Peyer's patch (tissue), 4 donors: ENCODE results near the gene LAPTM5. TPM values are rescaled to one million over a fixed set of nuclear protein-coding genes. Genes with fewer than 3 reads are reported as not detected.

Source experiments
- DNase-seq, 3 donors: peaks; one replicate each; pipeline ENCODE4 v3.0.0-alpha.2; 2017 to 2019
- H3K27ac ChIP-seq, 4 donors: fragments of 200-600 bp; sonication (generic); one replicate each; pipeline ENCODE4 v1.5.1; 2016 to 2019
- H3K27me3 ChIP-seq, 2 donors: fragments of 200-600 bp; sonication (generic); one replicate each; pipeline ENCODE4 v1.5.1; 2019
- H3K36me3 ChIP-seq, 3 donors: fragments of 200-600 bp; sonication (generic); one replicate each; pipeline ENCODE4 v1.5.1; 2016 to 2019
- H3K4me1 ChIP-seq, 4 donors: fragments of 200-600 bp; sonication (generic); one replicate each; pipeline ENCODE4 v1.5.1; 2016 to 2019
- H3K4me3 ChIP-seq, 4 donors: fragments of 200-600 bp; sonication (generic); 1 replicate in 3 of 4; 2 replicates in 1 of 4; pipeline ENCODE4 v1.5.1; 2016 to 2019; ENCODE audit warnings: mild to moderate bottlenecking in 1 of 4
- H3K9me3 ChIP-seq, 4 donors: fragments of 200-600 bp; sonication (generic); one replicate each; pipeline ENCODE4 v1.5.1; 2016 to 2019; ENCODE audit warnings: mild to moderate bottlenecking in 1 of 4
- CTCF ChIP-seq, 6 experiments: fragments of 450-650 bp in 4 of 6; fragments of 200-600 bp in 2 of 6; sonication (generic) in 1 of 6; IDR thresholded peaks; one replicate each; pipeline ENCODE4 v1.5.1; 2017 to 2019; ENCODE audit warnings: antibody characterized with exemption in 6 of 6, mild to moderate bottlenecking in 3 of 6, moderate library complexity in 1 of 6
- POLR2A ChIP-seq, 2 donors: fragments of 450-650 bp; IDR thresholded peaks; one replicate each; pipeline ENCODE4 v1.5.1; 2017; ENCODE audit warnings: antibody characterized with exemption in 2 of 2, mild to moderate bottlenecking in 2 of 2, moderate library complexity in 2 of 2
- total RNA-seq, 4 donors: library from RNA; depleted of rRNA; stranded (reverse); fragments of >200 nt; gene quantifications; one replicate each; pipeline ENCODE4 v1.1.0, GENCODE V29; 2016

Gene LAPTM5
- total RNA-seq, 4 donors from 2014 or later: 10.3 to 77.6 (median 18.3) TPM

GRCh38 chr1:30716646-30717045 is 40.9 kb downstream of the LAPTM5 start:
- H3K9me3 ChIP-seq: no peaks in the 10 kb centered on the region
- TF ChIP-seq POLR2A (IDR thresholded peaks at IDR 0.05) (no peak), CTCF (IDR thresholded peaks at IDR 0.05) (no peak)
- no peak overlapping the region for H3K27ac ChIP-seq
- H3K36me3 ChIP-seq: no peaks in the 10 kb centered on the region
- no peaks in the 10 kb centered on the region for H3K27me3 ChIP-seq
- H3K4me1 ChIP-seq: peaks cover 0 to 10% (median 4%) of the 10 kb centered on the region in 4 donors
- H3K4me3 ChIP-seq: no peak overlapping the region
- no peak for DNase-seq

GRCh38 chr1:30715886-30716285 is 41.7 kb downstream of the LAPTM5 start:
- DNase-seq: no peak
- no peaks in the 10 kb centered on the region for H3K27me3 ChIP-seq
- H3K9me3 ChIP-seq: no peaks in the 10 kb centered on the region
- no peaks in the 10 kb centered on the region for H3K36me3 ChIP-seq
- no peak overlapping the region for H3K4me3 ChIP-seq
- H3K27ac ChIP-seq: no peak overlapping the region
- peaks cover 0 to 10% (median 4%) of the 10 kb centered on the region in 4 donors for H3K4me1 ChIP-seq
- TF ChIP-seq CTCF (IDR thresholded peaks at IDR 0.05): no peak
- TF ChIP-seq POLR2A (IDR thresholded peaks at IDR 0.05): no peak

GRCh38 chr1:30715216-30715615 is 42.4 kb downstream of the LAPTM5 start:
- Histone ChIP-seq H3K9me3 (no peaks in the 10 kb centered on the region), H3K27me3 (no peaks in the 10 kb centered on the region), H3K4me3 (no peak overlapping the region), H3K36me3 (no peaks in the 10 kb centered on the region), H3K4me1 (peaks cover 0 to 10% (median 4%) of the 10 kb centered on the region in 4 donors), H3K27ac (no peak overlapping the region)
- no peak for DNase-seq
- TF ChIP-seq POLR2A (IDR thresholded peaks at IDR 0.05): no peak
- peak in 4 of 6 experiments; percentile 16 to 38 (median 18) for TF ChIP-seq CTCF (IDR thresholded peaks at IDR 0.05)

- Histone ChIP-seq H3K36me3 (no peaks in the 10 kb centered on the region), H3K27ac (no peak overlapping the region), H3K9me3 (no peaks in the 10 kb centered on the region), H3K4me1 (peaks cover 0 to 10% (median 4%) of the 10 kb centered on the region in 4 donors), H3K27me3 (no peaks in the 10 kb centered on the region), H3K4me3 (no peak overlapping the region)
- DNase-seq: no peak
- TF ChIP-seq CTCF (IDR thresholded peaks at IDR 0.05): no peak
- TF ChIP-seq POLR2A (IDR thresholded peaks at IDR 0.05): no peak
Measured at GRCh38 chr1:30714536-30715090, 43.0 kb downstream of the LAPTM5 start.

GRCh38 chr1:30714025-30714424 is 43.5 kb downstream of the LAPTM5 start:
- no peak for DNase-seq
- no peak overlapping the region for H3K4me3 ChIP-seq
- no peaks in the 10 kb centered on the region for H3K9me3 ChIP-seq
- H3K27ac ChIP-seq: no peak overlapping the region
- H3K27me3 ChIP-seq: no peaks in the 10 kb centered on the region
- TF ChIP-seq POLR2A (IDR thresholded peaks at IDR 0.05) (no peak), CTCF (IDR thresholded peaks at IDR 0.05) (no peak)
- H3K4me1 ChIP-seq: peaks cover 0 to 4% (median 0%) of the 10 kb centered on the region in 4 donors
- no peaks in the 10 kb centered on the region for H3K36me3 ChIP-seq

GRCh38 chr1:30713311-30713710 is 44.3 kb downstream of the LAPTM5 start:
- Histone ChIP-seq H3K9me3 (no peaks in the 10 kb centered on the region), H3K27ac (no peak overlapping the region), H3K4me3 (no peak overlapping the region), H3K36me3 (no peaks in the 10 kb centered on the region), H3K4me1 (no peaks in the 10 kb centered on the region), H3K27me3 (no peaks in the 10 kb centered on the region)
- TF ChIP-seq POLR2A (IDR thresholded peaks at IDR 0.05): no peak
- no peak for TF ChIP-seq CTCF (IDR thresholded peaks at IDR 0.05)
- no peak for DNase-seq
